Activated effector memory CD4-positive, alpha-beta T cell treated with Interleukin-2 at 50 U/mL for 16 hours (primary cell): ENCODE data around the gene SFXN5.

Experiments used
- DNase-seq: peaks from one replicate; pipeline ENCODE4 v3.0.0-alpha.2; 2020

SFXN5 gene

DNA sequence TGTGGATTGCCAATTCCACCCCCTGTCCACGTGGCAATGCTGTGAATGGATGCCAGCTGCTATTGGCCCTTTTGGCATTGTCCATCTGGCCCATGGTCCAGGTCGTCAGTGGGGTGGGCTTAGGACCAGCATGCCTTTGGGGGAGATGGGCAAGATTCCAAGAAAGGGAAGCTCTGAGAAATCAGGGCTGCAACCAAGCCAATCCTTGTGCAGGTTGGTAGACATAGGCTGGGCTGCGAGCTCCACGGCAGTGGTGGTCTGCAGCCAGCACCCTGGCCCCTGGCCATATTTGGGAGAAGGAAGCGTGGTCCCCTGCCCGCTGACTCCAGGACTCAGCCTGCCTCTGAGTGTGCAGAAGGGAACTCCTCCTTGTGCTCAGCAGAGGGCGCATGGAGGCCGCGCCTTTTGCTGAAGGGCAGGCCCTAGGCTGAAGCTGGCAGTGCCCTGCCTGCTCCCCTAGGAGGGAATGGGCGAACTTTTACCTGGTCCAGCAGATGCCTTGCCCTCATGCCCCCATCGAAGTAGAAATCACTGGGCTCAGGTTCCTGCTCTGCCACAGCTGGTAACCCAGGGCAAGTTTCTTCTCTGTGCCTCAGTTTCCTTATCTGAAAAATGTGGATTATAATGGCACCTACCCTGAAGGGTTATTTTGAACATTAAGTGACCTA is 178.9 kb downstream of the SFXN5 start:
- DNase-seq, result no peak
